Tibial artery (tissue), 4 donors: ENCODE measurements around the gene LYZL4.

Experiments used
- DNase-seq, 2 donors: peaks; one replicate each; pipeline ENCODE4 v3.0.0-alpha.2; 2019
- H3K27ac ChIP-seq, 2 donors: fragments of 200-600 bp; sonication (generic) in 1 of 2; 1 replicate in 1 of 2; 2 replicates in 1 of 2; pipeline ENCODE4 v1.5.1; 2018 to 2019; ENCODE audit warnings: mild to moderate bottlenecking in 1 of 2
- H3K27me3 ChIP-seq, 2 donors: fragments of 200-600 bp; sonication (generic) in 1 of 2; one replicate each; pipeline versions ENCODE4 v1.5.1 to v1.6.0; 2016 to 2019
- H3K36me3 ChIP-seq, 3 donors: fragments of 200-600 bp; sonication (generic) in 2 of 3; one replicate each; pipeline ENCODE4 v1.5.1; 2016 to 2019; ENCODE audit warnings: mild to moderate bottlenecking in 2 of 3
- H3K4me1 ChIP-seq, 4 donors: fragments of 200-600 bp; sonication (generic) in 2 of 4; 1 replicate in 3 of 4; 2 replicates in 1 of 4; pipeline ENCODE4 v1.5.1; 2016 to 2019
- H3K4me3 ChIP-seq, 2 donors: fragments of 200-600 bp; sonication (generic) in 1 of 2; 1 replicate in 1 of 2; 2 replicates in 1 of 2; pipeline ENCODE4 v1.5.1; 2018 to 2019; ENCODE audit warnings: mild to moderate bottlenecking in 2 of 2
- H3K9me3 ChIP-seq, 3 donors: fragments of 200-600 bp; sonication (generic) in 1 of 3; one replicate each; pipeline ENCODE4 v1.5.1; 2016 to 2019
- CTCF ChIP-seq, 2 experiments: fragments of 200-600 bp in 1 of 2; fragments of 450-650 bp in 1 of 2; IDR thresholded peaks; one replicate each; pipeline ENCODE4 v1.5.1; 2017 to 2019; ENCODE audit warnings: antibody characterized with exemption in 2 of 2, mild to moderate bottlenecking in 1 of 2, moderate library complexity in 1 of 2
- intact Hi-C: fragments of 100-400 bp; cut with DNase I; formaldehyde crosslinking; loops from one replicate; pipeline ENCODE4 v1.15.0; 2023; ENCODE audit warnings: low total_unique reads

LYZL4 gene

GRCh38 chr3:42442640-42443039, 32.2 kb upstream of the LYZL4 start:
- H3K9me3 ChIP-seq, result no peaks in the 10 kb centered on the region
- peaks cover 0 to 15% of the 10 kb centered on the region in 2 donors for H3K27me3 ChIP-seq
- no peak overlapping the region for H3K4me3 ChIP-seq
- no peaks in the 10 kb centered on the region for H3K36me3 ChIP-seq
- intact Hi-C loops, result loop anchor here (2.0 to 5.0 kb wide), 2 partner anchors 195 to 212 kb away; no protein-coding TSS in a partner anchor
- H3K4me1 ChIP-seq, result no peaks in the 10 kb centered on the region
- no peak for DNase-seq
- no peak overlapping the region for H3K27ac ChIP-seq
- no peak for TF ChIP-seq CTCF (IDR thresholded peaks at IDR 0.05)

- H3K27me3 ChIP-seq, result peaks cover 0 to 15% of the 10 kb centered on the region in 2 donors
- TF ChIP-seq CTCF (IDR thresholded peaks at IDR 0.05), result no peak
- H3K27ac ChIP-seq, result no peak overlapping the region
- H3K4me3 ChIP-seq, result no peak overlapping the region
- no peaks in the 10 kb centered on the region for H3K9me3 ChIP-seq
- intact Hi-C loops, result loop anchor here (2.0 to 5.0 kb wide), 2 partner anchors 194 to 211 kb away; no protein-coding TSS in a partner anchor
- no peaks in the 10 kb centered on the region for H3K4me1 ChIP-seq
- DNase-seq, result no peak
- no peaks in the 10 kb centered on the region for H3K36me3 ChIP-seq
Observed at GRCh38 chr3:42441791-42442190, 31.4 kb upstream of the LYZL4 start.

GRCh38 chr3:42440924-42441323, 30.5 kb upstream of the LYZL4 start:
- TF ChIP-seq CTCF (IDR thresholded peaks at IDR 0.05), result no peak
- no peaks in the 10 kb centered on the region for H3K36me3 ChIP-seq

GRCh38 chr3:42439261-42440115, 29.1 kb upstream of the LYZL4 start:
- no peaks in the 10 kb centered on the region for H3K4me1 ChIP-seq
- no peak overlapping the region for H3K4me3 ChIP-seq
- TF ChIP-seq CTCF (IDR thresholded peaks at IDR 0.05), result no peak
- intact Hi-C loops, result loop anchor here (5.0 kb wide), 1 partner anchor 192 kb away; no protein-coding TSS in a partner anchor
- DNase-seq, result no peak
- H3K27ac ChIP-seq, result no peak overlapping the region
- H3K36me3 ChIP-seq, result no peaks in the 10 kb centered on the region
- peaks cover 0 to 15% of the 10 kb centered on the region in 2 donors for H3K27me3 ChIP-seq
- no peaks in the 10 kb centered on the region for H3K9me3 ChIP-seq

More at GRCh38 chr3:42440924-42441323, 30.5 kb upstream of the LYZL4 start:
- Histone ChIP-seq H3K27ac (no peak overlapping the region), H3K9me3 (no peaks in the 10 kb centered on the region), H3K4me1 (no peaks in the 10 kb centered on the region), H3K4me3 (no peak overlapping the region), H3K27me3 (peaks cover 0 to 15% of the 10 kb centered on the region in 2 donors)
- DNase-seq, result no peak
- intact Hi-C loops, result loop anchor here (5.0 kb wide), 1 partner anchor 194 kb away; no protein-coding TSS in a partner anchor

- Histone ChIP-seq H3K36me3 (no peaks in the 10 kb centered on the region), H3K27ac (no peak overlapping the region), H3K4me3 (no peak overlapping the region), H3K9me3 (peaks cover 0 to under 1% (median 0%) of the 10 kb centered on the region in 3 donors), H3K27me3 (peaks cover 0 to 15% of the 10 kb centered on the region in 2 donors), H3K4me1 (no peaks in the 10 kb centered on the region)
- intact Hi-C loops, result no loop called here
- TF ChIP-seq CTCF (IDR thresholded peaks at IDR 0.05), result no peak
- no peak for DNase-seq
Observed at GRCh38 chr3:42438758-42439157, 28.3 kb upstream of the LYZL4 start.
